Fibroblast of villous mesenchyme (primary cell): ENCODE data around the gene NME7. TPM values are rescaled to one million over a fixed set of nuclear protein-coding genes. Genes with fewer than 3 reads are reported as not detected.

Experiments used
- DNase-seq: peaks from one replicate; pipeline ENCODE4 v3.0.0-alpha.2; 2010; ENCODE audit warnings: low read depth
- H3K4me3 ChIP-seq: 2 replicates; pipeline ENCODE4 v1.5.1; 2011; ENCODE audit warnings: low read depth, mild to moderate bottlenecking, low read length
- CTCF ChIP-seq: IDR thresholded peaks from 2 replicates; pipeline ENCODE4 v1.5.1; 2012; ENCODE audit warnings: low read depth, mild to moderate bottlenecking, low read length; ENCODE audit not compliant: insufficient read depth
- total RNA-seq: library from RNA; depleted of rRNA; stranded (reverse); fragments of >200 nt; gene quantifications from 2 replicates; pipeline ENCODE4 v1.2.3, GENCODE V29; 2012

NME7 gene
- total RNA-seq, 1 donor, result 41.9 TPM

- peak; percentile 84 for DNase-seq
- no peak for TF ChIP-seq CTCF
- H3K4me3 ChIP-seq, result no peak overlapping the region
These were observed 4.4 kb downstream of the NME7 start for GRCh38 chr1:169363046-169363730.

DNA sequence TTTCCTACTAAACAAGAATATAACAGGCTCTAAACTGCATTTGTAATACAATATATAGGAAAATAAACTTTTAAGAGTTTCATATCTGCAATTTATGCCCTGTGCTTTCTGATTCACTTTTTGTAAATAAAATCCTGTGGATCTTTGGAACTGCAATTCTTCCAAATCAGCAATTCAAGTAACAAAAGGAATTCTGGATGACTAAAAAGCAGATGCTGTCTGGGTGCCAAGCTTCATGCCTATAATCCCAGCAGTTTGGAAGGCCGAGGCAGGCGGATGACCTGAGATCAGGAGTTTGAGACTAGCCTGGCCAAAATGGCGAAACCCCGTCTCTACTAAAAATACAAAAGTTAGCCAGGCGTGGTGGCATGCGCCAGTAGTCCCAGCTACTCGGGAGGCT, 6.3 kb downstream of the NME7 start:
- no peak for DNase-seq
- no peak overlapping the region for H3K4me3 ChIP-seq
- no peak for TF ChIP-seq CTCF

DNA sequence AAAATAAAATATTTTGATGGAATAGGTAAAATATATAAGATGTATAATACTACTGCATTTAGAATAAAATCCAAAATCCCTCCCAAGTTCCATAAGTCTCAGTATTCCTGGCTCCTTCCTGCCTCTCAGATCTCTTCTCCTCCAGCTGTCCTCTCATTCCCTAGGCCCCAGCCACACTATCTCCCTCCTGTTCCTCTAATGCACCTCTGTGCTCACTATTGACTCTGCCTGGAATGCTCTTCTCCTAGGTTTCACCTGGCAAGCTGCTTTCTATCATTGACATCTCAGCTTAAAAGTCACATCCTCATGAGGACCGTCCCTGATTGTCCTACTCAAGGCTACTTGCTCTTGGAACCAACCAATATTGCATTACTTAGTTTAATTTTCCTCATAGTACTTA, 7.2 kb downstream of the NME7 start:
- no peak overlapping the region for H3K4me3 ChIP-seq
- no peak for DNase-seq
- no peak for TF ChIP-seq CTCF

GRCh38 chr1:169348383-169349036, 19.1 kb downstream of the NME7 start:
- no peak overlapping the region for H3K4me3 ChIP-seq
- TF ChIP-seq CTCF, result peak; percentile 73
- DNase-seq, result peak; percentile 67

DNA sequence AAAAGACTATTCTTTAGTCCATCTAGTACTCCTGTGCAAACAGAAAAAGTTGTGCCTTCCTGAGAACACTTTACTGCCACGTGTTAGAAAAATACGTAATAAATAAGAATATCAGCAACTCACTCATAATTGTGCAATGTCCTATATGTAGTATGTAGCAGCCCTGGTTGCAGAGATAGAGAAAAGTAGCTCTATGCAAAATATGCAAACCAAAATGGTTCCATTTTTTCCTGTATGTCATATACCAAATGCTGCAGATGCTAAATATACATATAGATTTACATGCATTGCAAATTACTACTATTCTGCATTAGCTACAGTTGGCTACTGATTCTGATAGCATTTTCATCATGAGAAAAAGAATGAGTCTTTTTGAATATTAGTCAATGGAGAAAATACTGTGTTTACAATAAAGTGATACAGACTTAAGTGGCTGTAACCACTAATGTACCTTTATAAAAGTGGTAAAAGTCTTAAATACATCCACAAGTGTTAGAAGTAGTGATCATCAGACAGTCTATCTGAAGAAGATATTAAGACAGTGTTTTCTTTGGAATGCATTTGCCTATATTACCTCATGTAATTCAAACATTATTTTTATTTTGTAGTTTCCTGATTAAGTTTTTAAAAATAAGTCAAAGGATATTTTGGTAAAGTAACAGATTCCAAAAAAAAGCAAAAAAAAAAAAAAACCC, 19.8 kb downstream of the NME7 start:
- no peak for TF ChIP-seq CTCF
- no peak for DNase-seq
- no peak overlapping the region for H3K4me3 ChIP-seq

GRCh38 chr1:169346036-169346589, 21.5 kb downstream of the NME7 start:
- H3K4me3 ChIP-seq, result no peak overlapping the region
- no peak for TF ChIP-seq CTCF

More at GRCh38 chr1:169346036-169346589, 21.5 kb downstream of the NME7 start:
- DNase-seq, result no peak
